Esophagus squamous epithelium (tissue), 4 donors: ENCODE data around the gene ARL10.
A peak's percentile ranks its signal among the peaks of the same experiment; 100 is the strongest.

ENCODE experiments used
- CTCF ChIP-seq, 6 experiments: fragments of 450-650 bp in 4 of 6; fragments of 200-600 bp in 2 of 6; sonication (generic) in 2 of 6; IDR thresholded peaks; one replicate each; pipeline ENCODE4 v1.5.1; 2016 to 2019; ENCODE audit warnings: antibody characterized with exemption in 6 of 6, mild to moderate bottlenecking in 4 of 6, moderate library complexity in 4 of 6
- POLR2A ChIP-seq, 4 donors: fragments of 450-650 bp; IDR thresholded peaks; one replicate each; pipeline ENCODE4 v1.6.1; 2017; ENCODE audit warnings: antibody characterized with exemption in 4 of 4, mild to moderate bottlenecking in 4 of 4, moderate library complexity in 3 of 4

- TF ChIP-seq CTCF (IDR thresholded peaks at IDR 0.05): no peak
- TF ChIP-seq POLR2A (IDR thresholded peaks at IDR 0.05): peak in 1 of 4 donors; percentile 18
Measured at GRCh38 chr5:176415240-176415951, 50.1 kb downstream of the ARL10 start.
